Measurements from ENCODE around the gene PHLDA2.
A peak's percentile ranks its signal among the peaks of the same experiment; 100 is the strongest.

Gene PHLDA2

GRCh38 chr11:2890466-2891294 lies 38.5 kb downstream of the PHLDA2 start:
- H3K4me3 ChIP-seq (replicated peaks in 1 of 2; ENCODE audit: low read depth in 2 of 2, low read length in 2 of 2): no peak overlapping the region
- peak; percentile 49 to 72 for DNase-seq (ENCODE audit: low read depth in 2 of 2)
- TF ChIP-seq CTCF (IDR thresholded peaks at IDR 0.05; ENCODE audit: low read depth, low read length): no peak

- no peak for DNase-seq (ENCODE audit: low read depth in 2 of 2)
- H3K4me3 ChIP-seq (replicated peaks in 1 of 2; ENCODE audit: low read depth in 2 of 2, low read length in 2 of 2): no peak overlapping the region
- TF ChIP-seq CTCF (IDR thresholded peaks at IDR 0.05; ENCODE audit: low read depth, low read length): no peak
These were observed 39.6 kb downstream of the PHLDA2 start for GRCh38 chr11:2889362-2890273.

GRCh38 chr11:2888266-2888968 lies 40.8 kb downstream of the PHLDA2 start:
- TF ChIP-seq CTCF (IDR thresholded peaks at IDR 0.05; ENCODE audit: low read depth, low read length): peak; percentile 100
- DNase-seq (ENCODE audit: low read depth in 2 of 2): peak; percentile 87 to 93
- no peak overlapping the region for H3K4me3 ChIP-seq (replicated peaks in 1 of 2; ENCODE audit: low read depth in 2 of 2, low read length in 2 of 2)

- DNase-seq (ENCODE audit: low read depth in 2 of 2): no peak
- H3K4me3 ChIP-seq (replicated peaks in 1 of 2; ENCODE audit: low read depth in 2 of 2, low read length in 2 of 2): no peak overlapping the region
- TF ChIP-seq CTCF (IDR thresholded peaks at IDR 0.05; ENCODE audit: low read depth, low read length): no peak
These were observed 41.6 kb downstream of the PHLDA2 start for GRCh38 chr11:2887515-2888195.

- DNase-seq (ENCODE audit: low read depth in 2 of 2): no peak
- no peak for TF ChIP-seq CTCF (IDR thresholded peaks at IDR 0.05; ENCODE audit: low read depth, low read length)
- no peak overlapping the region for H3K4me3 ChIP-seq (replicated peaks in 1 of 2; ENCODE audit: low read depth in 2 of 2, low read length in 2 of 2)
These were observed 42.3 kb downstream of the PHLDA2 start for GRCh38 chr11:2886936-2887335.

Measured in cardiac fibroblast (primary cell).